LHCN-M2 (cell line): Measurements from ENCODE around the gene SGCG. TPM values are rescaled to one million over a fixed set of nuclear protein-coding genes. Genes with fewer than 3 reads are reported as not detected.
"Not testable (repeated sequence)": the region's sequence is repeated elsewhere in the genome, so short reads cannot be mapped to it uniquely, and the experiment has no call there.

Experiments
- DNase-seq: peaks from one replicate; pipeline ENCODE4 v3.0.0-alpha.2; 2012; ENCODE audit warnings: low read depth
- total RNA-seq: library from RNA; depleted of rRNA; stranded (reverse); fragments of >200 nt; gene quantifications from 2 replicates; pipeline ENCODE4 v1.2.3, GENCODE V29; 2014

Gene SGCG
- total RNA-seq, 1 experiment from 2014 or later: 0.46 TPM

GRCh38 chr13:23205807-23206206 lies 25.0 kb downstream of the SGCG start:
- DNase-seq: no peak

- DNase-seq: peak; percentile 5
Observed at GRCh38 chr13:23212671-23213070, 31.9 kb downstream of the SGCG start.

GRCh38 chr13:23231241-23231640 lies 50.5 kb downstream of the SGCG start:
- DNase-seq: no peak

- DNase-seq: no peak
Observed at GRCh38 chr13:23235994-23236393, 55.2 kb downstream of the SGCG start.

- no peak for DNase-seq
Observed at GRCh38 chr13:23243066-23243465, 62.3 kb downstream of the SGCG start.

- not testable (repeated sequence) for DNase-seq
Observed at GRCh38 chr13:23248410-23248809, 67.6 kb downstream of the SGCG start.

GRCh38 chr13:23254506-23254905 lies 73.7 kb downstream of the SGCG start:
- no peak for DNase-seq

GRCh38 chr13:23267571-23267970 lies 86.8 kb downstream of the SGCG start:
- no peak for DNase-seq

GRCh38 chr13:23268441-23268840 lies 87.7 kb downstream of the SGCG start:
- no peak for DNase-seq

GRCh38 chr13:23271331-23271730 lies 90.6 kb downstream of the SGCG start:
- DNase-seq: no peak

- no peak for DNase-seq
Observed at GRCh38 chr13:23273498-23273897, 92.7 kb downstream of the SGCG start.

GRCh38 chr13:23279321-23279720 lies 98.5 kb downstream of the SGCG start:
- DNase-seq: no peak

- DNase-seq: no peak
Observed at GRCh38 chr13:23288564-23288963, 107.8 kb downstream of the SGCG start.

- no peak for DNase-seq
Observed at GRCh38 chr13:23288995-23289394, 108.2 kb downstream of the SGCG start.

GRCh38 chr13:23289917-23290357 lies 109.2 kb downstream of the SGCG start:
- DNase-seq: peak; percentile 74

- peak; percentile 40 for DNase-seq
Observed at GRCh38 chr13:23292586-23292985, 111.8 kb downstream of the SGCG start.

GRCh38 chr13:23314837-23315236 lies 134.1 kb downstream of the SGCG start:
- DNase-seq: not testable (repeated sequence)

- DNase-seq: no peak
Observed at GRCh38 chr13:23319883-23320224, 139.1 kb downstream of the SGCG start.

GRCh38 chr13:23320926-23321534 lies 140.3 kb downstream of the SGCG start:
- DNase-seq: no peak

GRCh38 chr13:23321535-23322241 lies 140.9 kb downstream of the SGCG start:
- peak; percentile 96 for DNase-seq

- DNase-seq: peak; percentile 21
Observed at GRCh38 chr13:23322353-23323336, 141.9 kb downstream of the SGCG start.
